Islet precursor cell (in vitro differentiated cells): ENCODE results near the gene ANKRD13B.

Source experiments
- DNase-seq: peaks from one replicate; pipeline ENCODE4 v3.0.0-alpha.2; 2018

Gene ANKRD13B

DNA sequence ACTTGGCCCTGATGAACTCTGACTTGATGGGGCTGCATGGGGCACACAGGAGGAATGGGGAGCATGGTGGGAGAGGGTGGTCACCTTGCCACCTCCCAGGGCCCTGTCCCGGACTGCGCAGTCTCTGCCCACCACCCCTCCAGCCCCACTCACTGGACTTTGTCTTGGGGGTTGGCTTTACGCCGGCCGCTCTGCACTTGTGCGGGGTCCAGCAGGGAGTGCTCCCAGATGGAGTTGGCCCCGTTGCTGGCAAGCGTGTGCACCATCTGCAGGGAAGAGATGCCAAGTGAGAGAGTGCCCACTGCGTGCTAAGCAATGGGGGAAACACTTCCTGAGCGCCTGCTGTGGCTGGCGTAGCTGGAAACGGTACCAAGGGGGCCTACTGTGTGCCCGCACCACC is 10.2 kb upstream of the ANKRD13B start:
- DNase-seq, result no peak

DNA sequence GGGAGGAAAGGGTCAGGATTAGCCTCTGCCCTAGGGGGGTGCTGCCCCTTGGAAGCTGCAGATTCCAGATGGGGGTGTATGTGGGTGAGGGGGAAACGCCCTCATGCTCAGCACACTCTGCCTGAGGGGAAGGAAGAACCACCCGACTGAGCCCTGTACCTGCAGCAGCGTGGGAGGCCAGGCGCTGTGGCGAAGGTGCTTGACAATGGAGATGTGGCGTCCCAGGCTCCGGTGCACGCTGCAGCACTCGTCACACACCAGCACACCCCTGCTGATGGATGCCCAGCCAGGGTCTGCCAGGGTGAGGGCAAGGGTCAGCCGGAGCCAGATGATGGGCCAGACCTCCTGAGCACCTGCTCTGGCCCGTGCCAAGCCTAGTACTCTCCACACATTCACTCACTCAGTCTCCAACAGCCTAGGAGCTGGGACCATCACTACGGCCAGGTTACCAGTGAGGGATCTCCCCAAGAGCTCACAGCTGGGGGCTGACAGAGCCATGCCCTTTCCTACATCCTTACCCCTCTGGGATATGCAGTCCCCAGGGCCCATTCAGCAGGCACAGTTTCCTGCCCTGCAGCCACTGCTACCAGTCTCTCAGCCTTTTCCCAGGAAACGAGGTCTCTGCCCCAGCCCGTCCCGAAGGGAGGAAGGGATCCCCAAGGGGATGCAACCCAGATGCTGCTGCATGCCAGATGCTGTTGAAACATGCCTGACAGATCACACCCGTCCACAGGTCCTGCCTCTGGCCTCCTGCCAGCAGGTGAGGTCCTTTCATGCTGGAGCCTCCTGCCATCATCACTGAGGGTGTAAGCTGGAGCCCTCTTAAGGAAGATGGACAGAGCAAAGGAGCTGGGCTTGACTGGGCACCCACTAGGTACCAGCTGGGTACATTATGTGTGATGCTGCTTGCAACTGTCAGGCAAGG is 9.3 kb upstream of the ANKRD13B start:
- DNase-seq, result peak; percentile 48

DNA sequence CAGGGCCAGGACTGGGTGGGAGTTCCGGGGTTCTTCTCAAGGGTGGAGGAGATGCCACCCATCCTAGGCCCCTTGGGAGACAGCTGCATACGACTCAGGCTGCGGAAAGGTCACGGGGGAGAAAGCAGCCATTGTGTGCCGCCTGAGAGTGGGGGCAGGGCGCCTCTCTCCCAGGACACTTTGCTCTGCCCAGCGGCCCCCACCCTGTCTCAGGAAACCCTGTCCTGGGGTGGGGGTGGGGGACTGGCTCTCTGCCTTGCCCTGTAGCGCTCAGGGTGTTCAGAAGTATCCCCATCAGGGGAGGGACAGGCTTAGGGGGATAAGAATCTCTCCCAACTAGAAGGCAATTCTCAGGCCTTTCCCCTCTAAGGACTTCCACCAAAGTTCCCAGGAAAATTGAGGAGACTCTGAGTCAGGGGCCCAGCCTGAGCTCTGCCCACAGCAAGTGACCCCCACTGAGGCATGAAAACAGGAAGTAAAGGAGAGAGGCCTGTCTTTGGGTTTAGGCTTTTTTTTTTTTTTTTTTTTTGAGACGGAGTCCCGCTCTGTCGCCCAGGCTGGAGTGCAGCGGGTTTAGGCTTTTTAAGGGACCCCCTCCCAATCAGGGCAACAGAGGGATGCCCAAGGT is 8.4 kb upstream of the ANKRD13B start:
- DNase-seq, result no peak

DNA sequence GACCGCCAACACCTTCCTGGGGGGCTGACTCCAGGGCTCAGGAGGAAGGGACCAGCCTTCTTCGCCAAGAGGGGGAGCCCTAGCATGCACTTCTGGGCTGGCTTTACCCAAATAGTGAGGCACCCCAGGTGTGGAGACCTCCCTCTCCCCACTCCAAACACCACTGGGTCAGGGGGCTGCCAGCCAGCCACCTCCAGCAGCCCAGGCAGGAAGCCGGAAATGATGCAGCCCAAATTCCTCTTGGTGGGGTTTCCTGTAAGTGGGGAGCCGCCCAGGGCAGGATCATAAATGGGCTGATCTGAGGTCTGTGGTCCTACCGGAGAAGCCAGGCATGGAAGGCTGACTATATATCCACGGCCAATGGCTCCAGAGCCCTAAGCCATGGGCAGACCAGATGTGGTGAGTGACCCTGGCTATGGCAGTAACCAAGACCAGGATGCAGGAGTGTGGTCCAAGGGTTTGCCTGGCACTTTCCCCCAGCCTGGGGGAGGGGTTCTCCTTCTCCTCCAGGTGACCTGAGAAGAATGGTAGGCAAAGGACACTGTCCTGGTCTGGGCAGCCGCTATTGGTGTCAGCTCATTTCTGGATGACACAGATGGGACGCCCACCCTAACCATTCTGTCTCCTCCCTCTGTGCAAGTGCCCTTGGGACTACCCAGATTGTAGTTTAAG is 7.7 kb upstream of the ANKRD13B start:
- DNase-seq, result no peak

DNA sequence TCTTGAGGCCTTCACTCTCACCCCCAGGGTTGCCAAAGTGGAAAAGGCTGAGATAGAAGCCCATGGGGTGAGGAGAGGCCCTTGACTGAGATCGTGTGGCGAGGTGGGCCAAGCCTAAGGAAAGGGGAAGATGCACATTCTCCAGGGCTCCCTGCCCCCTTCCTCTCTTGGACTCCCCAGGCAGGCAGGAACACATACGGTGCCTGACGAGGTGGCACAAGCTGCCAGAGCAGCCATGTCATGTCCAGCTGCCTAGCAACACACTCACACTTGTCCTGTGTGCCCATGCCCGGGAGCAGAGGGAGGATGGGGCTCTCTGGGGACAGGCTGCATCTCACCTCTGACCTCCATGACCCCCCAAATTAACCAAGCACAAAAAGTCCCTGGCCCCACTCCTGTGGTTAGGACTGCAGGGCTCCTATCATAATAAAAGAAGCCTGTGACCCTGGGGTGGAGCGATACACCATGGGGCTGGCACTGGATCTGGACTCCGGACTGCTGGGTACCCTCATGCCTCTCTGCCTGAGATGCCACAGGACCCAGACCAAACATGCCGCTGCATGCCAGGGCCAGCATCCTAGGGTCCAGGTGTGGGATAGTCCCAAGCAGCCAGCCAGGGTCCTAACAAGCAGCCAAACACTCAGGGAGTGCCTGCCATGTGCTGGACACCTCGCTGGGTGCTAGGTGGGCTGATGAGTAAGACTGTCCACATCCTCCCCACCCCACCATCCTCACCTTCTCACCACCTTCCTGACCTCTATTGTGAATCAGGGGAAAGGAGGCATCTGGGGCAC is 6.1 kb upstream of the ANKRD13B start:
- no peak for DNase-seq

DNA sequence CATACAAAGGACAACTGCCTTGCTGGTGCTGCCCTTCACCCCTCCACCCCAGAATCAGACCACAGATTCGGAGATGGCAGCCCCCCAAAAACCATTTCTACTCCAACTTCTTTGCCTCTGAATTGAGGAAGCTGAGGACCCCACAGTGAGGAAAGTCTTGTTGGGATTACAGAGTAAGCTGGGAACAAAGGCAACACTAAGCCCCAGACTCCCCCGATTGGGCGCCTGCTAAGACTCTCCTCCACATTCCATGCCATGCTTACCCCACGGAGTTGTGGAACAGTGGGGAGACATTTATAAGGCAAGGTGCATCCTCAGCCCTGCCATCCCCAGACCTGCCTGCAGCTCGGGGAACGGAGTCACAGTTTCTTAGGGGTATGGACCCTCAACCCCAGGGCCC is 5.3 kb upstream of the ANKRD13B start:
- DNase-seq, result no peak

DNA sequence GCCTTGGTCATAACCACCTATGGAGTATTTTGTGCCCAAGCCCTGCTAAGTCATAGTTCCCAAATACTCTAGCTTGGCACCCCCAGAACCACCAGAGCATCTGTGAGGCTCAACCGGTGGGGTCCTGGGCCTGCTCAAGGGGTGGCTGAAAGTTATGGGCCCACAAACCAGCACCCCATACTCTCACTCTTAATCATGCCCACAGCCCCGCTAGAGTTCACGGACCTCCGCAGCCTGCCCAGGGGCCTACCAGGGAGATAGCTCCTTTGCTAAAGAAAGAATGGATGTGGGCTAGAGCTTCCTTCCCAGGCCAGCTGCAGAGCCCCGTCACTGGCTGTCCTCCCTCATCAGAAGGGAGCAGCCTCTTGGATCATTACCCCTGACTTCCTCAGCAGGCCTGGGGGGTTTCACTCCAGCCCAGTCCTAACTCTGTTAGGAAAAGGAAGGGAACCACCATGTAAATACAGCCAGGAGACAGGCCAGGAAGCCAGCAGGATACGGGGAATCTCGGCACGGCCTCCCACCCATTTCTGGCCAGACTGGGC is 4.8 kb upstream of the ANKRD13B start:
- no peak for DNase-seq

DNA sequence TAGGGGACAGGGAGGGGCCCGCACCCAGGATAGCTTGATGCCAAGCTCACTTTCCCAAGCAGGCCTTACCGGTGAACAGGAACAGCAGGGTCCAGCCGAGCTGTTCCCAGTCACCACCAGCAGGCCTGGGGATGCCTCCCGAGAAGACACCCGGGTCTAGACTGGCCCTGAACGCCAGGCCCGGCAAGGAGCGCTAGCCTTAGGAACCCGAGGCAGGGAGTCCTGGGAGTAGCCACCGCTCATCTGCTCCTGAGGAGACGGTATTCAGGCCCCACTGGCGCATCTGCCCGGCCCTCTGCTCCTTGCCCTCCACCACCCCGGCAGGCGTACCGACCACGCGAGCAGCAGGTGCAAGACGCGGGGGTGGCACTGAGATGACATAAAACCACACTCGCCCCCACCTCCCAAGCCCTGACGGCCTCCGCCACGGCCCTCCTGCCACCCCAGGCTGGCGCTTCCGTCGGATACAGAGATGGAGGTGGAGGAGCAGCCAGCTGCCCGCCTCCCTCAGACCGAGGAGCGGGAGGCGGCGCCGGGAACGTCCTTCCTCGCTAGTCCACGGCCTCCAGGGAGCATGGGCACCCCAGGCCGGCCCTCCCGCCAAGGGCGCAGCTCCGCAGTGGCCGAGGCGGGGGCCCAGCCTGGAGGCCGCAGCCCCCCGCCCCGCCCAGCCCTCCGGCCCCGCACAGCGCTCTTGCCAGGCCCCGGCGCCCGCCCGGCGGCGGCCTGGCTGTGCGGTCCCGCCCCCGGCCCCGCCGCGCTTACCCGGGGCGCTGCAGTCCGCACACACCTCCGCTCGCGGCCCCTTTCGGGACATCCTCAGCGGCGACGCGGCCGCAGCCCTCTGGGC is 4.1 kb upstream of the ANKRD13B start:
- no peak for DNase-seq

DNA sequence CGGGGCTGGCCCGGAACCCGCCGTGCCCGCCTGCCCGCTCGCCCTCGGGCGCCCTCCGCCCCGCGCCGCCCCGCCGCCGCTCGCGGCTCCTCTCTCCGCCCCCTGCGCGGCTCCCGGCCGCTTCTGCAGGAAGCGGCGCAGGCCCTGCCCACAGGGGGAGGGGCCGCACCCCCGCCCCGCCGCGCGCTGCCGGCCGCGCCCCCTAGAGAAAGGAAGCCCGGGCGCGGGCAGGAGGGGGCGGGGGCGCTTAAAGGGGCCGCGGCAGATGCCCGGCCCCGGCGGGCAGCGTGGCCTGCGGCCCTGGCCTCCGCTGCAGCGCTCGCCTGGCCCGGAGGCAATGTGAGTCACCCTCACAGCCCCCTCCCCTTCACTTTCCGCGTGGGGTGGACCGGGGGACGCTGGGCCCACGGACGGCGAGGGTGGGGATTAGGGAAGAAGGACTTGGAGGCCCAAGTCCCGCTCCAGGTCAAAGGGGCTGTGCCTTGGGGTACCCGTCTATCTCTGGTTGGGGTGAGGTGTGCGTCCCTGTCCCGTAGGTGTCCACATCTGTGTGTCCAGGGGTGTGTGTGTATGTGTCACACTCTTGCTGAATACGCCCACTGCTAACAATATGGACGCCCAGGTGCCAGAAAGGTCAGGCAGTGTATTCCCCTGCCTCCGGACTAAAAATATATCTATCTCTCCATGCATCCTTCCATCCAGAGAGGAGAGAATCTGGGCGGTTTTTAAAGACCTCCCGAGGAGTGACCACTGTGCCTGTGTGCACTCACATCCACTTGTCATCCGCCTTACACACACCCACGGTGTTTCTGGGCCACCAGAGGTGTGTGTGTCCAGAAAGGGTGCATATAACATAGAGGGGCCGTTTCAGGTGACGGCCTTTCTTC is 3.2 kb upstream of the ANKRD13B start, which contains the start of gene GIT1:
Gene GIT1 (minus strand): TSS at position 125 of the 887 bp plus-strand sequence. CDS start 270 bp downstream, outside the sequence.
- DNase-seq, result peak; percentile 92

DNA sequence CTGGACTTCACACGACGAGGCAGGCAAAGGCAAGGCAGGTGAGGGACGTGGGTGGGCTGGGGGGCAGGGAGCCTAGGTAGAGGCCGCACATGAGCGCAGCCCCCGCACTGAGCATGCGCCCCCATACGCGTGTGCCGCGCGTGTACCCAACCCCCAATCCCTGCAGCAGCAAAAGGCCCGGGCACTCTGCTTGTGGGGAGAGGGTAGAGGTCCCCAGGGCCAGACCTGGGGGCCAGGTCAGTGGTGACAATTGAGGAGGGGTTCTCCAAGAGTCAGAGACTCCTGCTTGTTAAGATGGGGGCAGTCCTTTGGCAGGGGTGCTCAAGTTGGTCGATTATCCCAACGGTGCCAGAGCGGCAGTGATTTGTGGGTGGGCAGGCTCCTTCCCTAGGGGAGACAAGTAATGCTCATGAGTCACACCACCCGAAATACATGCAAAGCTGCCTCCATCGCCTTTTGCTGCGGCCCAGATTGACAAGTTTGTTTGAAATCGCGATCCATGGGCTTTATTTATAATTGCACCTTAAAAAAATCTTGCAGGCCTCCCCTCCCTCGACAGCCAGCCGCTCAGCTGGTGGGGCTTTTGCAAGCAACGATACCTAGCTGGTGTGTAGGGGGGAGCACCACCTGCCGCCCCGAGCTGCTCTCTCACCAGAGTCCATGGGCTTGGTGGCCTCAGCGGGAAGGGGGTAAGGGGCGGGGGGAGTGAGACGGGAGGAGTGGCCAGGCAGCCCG is 2.4 kb upstream of the ANKRD13B start:
- no peak for DNase-seq

DNA sequence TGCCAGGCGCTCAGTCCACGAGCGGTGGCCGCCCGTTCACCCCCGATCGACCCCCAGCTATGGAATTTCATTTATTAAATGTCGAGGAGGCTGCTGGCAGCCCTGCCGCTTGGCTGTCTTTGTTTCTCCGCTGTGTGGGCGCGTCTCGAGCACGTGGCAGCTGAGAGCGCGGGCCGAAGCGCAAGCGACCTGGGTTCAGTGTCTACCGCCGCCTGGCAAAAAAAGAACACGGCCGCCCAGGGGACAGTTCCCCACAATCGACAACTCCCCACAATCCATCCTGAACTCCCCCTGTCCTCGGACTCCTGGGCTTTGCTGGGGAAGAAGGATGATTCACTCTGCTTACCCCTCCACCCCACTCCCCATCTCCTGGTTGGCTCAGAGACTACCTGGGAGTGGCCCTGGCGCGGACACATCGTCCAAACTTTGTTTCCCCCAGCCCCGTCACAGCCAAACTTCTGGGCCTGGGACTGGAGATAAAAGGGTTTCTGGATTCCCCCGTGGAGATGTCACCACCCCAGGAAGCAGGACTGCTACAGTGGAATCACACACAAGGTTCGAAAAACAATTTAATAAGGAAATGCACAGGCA is 1.7 kb upstream of the ANKRD13B start:
- DNase-seq, result no peak

DNA sequence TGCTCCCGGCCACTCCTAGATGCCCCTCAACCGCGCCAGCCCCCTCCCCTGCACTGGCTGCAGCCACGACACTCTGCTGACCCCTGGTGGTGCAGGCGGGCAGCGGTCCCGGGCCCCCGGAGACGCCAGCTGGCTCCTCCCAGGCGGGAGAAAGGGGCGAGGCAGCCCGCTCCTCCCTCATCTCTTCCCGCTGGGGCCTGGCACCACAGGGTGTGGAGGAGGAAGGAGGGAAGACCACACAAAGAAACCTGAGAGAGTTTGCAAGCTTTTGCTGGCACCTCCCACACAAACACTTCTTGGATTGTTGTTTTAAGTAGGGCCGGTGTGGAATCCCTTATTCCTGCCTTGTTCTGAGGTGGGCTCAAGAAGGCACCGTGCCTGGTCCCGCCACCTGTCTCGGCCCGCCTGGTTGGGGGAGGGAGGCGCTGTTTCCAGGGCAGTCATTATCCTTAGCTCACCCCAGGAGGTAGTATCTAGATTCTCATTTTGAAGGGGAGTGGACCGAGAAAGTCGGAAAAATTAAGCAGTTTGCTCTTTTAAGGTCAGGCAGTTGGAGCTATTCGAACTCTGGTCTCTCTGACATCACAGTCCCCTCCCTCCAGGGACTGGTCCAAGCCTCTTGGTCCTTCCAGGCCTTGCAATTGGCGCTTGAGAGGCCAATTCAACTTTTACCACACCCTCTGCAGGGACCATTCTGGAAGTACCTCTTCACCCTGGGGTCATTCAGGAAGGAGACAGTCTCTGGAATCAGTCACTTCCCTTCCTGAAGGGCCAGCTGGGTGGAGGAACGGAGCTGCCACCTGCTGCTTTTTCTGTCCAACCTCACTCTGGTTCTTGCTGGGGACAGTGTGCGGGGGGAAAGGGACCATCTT is 959 bp upstream of the ANKRD13B start:
- peak; percentile 99 for DNase-seq

DNA sequence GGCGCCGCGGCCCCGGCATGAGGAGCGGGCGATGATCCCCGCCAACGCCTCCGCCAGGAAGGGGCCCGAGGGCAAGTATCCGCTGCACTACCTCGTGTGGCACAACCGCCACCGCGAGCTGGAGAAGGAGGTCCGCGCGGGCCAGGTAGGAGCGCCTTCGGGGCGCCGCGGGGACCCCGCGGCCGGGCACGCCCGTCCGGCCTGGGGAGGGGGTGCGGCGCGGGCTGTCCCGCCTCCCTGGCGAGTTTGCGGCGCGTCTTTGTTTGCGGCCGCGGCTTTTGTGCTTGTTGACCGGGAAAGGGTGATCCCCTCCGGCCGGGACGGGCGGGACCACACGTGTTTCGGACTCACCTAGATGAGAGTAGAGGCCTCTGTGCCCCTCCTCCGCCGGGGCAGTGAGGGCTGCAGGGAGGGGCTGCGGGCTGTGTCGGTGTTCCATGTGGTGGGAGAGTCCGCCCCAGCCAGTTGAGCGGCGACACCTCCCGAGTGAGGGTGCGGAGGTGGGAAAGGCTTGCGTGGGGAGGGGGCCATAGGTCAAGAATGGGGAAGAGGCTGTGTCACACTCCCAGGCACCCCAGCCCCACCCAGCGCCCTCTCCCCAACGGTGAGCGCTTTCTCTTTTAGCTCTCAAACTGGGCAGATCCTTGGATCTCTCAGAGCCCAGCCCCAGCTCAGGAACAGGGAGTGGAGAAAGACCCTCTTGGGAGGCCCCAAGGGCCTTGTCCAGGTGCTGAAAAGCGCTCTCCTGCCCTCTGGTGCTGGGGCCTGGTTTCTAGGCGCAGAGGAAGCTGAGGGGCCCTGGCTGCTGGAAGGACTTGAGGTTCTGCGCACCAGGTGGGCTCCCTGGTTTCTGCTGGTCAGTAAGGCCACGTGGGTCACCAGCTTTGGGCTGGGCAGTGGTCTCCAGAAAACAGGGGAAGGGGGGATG is 923 bp downstream of the ANKRD13B start:
- DNase-seq, result peak; percentile 89

DNA sequence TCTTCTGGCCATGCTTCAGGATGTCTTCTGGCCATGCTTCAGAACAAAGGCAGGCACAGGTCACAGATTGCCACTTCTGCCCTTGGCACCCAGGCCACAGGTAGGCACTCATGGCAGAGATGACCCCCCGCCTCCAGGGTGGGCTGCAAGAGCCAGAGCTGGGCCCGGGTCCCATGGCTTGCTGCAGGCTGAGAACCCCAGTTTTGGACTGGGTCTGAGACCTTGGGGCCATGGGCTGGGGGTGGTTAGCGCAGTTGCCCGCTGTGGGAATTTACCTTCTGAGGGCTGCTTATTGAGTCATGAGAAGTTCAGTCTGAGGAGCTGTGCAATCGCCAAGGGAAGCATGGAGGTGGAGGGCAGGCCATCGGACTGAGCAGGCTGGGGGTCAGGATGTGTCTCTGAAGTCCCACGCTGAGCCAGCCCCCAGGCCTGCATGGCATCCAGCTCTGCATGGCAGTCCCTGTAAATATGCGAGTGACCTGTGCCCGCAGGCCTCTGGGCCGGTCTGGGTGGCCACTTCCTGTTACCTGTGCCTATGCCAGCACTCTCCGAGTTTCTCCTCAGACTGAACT is 1.7 kb downstream of the ANKRD13B start:
- no peak for DNase-seq

DNA sequence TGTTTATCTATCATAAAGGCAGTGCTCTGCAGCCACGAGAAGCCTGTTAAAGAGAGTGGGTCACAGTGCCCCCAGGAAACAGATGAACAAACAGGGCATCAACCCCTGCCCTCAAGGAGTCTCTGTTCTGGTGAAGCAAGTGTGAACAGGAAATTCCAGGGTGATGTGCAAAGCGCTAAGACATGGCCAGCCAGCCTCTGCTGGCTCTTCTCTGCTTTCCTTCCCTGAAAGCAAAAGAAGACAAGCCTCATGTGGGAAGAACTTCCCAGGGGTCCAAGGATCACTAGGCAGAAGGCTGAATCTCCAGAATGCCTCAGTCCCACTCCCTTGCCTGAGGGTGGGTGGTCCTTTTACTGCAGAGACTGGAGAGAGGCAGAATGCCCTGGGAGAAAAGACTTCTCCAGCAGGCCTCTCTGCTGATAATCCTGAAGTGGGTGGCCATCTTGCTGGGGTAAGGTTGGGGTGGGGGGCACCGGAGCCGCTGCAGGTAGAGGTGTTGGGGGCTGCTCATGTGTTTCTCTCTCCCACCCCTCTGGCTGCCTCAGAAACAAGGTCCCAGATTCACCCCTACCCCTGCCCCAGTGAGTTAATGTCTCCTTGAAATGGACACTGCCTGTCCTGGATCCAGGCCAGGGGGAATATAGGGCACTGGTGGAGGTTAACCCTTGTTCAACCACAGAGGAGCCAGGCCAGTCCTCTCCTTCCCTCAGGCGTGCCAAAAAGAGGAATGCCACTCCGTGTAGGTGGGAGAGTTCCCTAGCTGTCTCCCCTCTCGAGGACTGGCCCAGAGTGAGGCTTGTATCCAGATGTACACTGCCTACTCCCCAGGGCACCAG is 2.4 kb downstream of the ANKRD13B start:
- DNase-seq, result peak; percentile 79
